OCI-LY3 (cell line): ENCODE results near the gene KLHL25.

ENCODE experiments used
- EZH2phosphoT487 ChIP-seq: fragments of 200-600 bp; shearing (Covaris generic); IDR thresholded peaks from 2 replicates; pipeline ENCODE4 v1.6.1; 2018; ENCODE audit warnings: antibody characterized with exemption, mixed run types, low read depth
- TF ChIP-seq, protein P1 (sequence below): fragments of 200-600, 300-600 bp; sonication (generic); IDR thresholded peaks from 2 replicates; pipeline ENCODE4 v1.5.1; 2014; ENCODE audit warnings: antibody characterized with exemption, low read length, low read depth

DNA sequence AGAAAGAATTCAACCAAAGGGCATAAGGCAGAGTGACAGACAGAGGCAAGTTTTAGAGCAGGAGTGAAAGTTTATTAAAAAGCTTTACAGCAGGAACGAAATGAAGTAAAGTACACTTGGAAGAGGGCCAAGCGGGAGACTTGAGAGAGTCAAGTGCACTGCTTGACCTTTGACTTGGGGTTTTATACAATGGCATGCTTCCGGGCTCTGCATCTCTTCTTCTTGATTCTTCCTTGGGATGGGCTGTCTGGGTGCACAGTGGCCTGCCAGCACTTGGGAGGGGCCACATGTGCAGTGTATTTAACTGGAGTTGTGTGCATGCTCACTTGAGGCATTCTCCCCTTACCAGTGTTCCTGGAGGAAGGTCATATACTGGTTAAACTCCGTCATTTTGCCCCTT lies 30.4 kb upstream of the KLHL25 start:
- TF ChIP-seq, protein P1, sequence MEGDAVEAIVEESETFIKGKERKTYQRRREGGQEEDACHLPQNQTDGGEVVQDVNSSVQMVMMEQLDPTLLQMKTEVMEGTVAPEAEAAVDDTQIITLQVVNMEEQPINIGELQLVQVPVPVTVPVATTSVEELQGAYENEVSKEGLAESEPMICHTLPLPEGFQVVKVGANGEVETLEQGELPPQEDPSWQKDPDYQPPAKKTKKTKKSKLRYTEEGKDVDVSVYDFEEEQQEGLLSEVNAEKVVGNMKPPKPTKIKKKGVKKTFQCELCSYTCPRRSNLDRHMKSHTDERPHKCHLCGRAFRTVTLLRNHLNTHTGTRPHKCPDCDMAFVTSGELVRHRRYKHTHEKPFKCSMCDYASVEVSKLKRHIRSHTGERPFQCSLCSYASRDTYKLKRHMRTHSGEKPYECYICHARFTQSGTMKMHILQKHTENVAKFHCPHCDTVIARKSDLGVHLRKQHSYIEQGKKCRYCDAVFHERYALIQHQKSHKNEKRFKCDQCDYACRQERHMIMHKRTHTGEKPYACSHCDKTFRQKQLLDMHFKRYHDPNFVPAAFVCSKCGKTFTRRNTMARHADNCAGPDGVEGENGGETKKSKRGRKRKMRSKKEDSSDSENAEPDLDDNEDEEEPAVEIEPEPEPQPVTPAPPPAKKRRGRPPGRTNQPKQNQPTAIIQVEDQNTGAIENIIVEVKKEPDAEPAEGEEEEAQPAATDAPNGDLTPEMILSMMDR: no peak
- TF ChIP-seq EZH2phosphoT487: no peak
